Glutamatergic neuron (in vitro differentiated cells): ENCODE data around the gene AK8. TPM values are rescaled to one million over a fixed set of nuclear protein-coding genes. Genes with fewer than 3 reads are reported as not detected.
A peak's percentile ranks its signal among the peaks of the same experiment; 100 is the strongest.

Source experiments
- DNase-seq: peaks from one replicate; pipeline ENCODE4 v3.0.0; 2022
- H3K27ac Mint-ChIP-seq: one replicate; pipeline ENCODE4 v1.8.0; 2020; ENCODE audit warnings: mild to moderate bottlenecking, mixed read lengths, inconsistent platforms; ENCODE audit not compliant: unreplicated experiment
- H3K27me3 Mint-ChIP-seq: one replicate; pipeline ENCODE4 v1.8.0; 2020; ENCODE audit warnings: mild to moderate bottlenecking, moderate library complexity, mixed read lengths, inconsistent platforms; ENCODE audit not compliant: unreplicated experiment
- H3K36me3 Mint-ChIP-seq: one replicate; pipeline ENCODE4 v1.8.0; 2020; ENCODE audit warnings: mild to moderate bottlenecking, mixed read lengths, inconsistent platforms; ENCODE audit not compliant: unreplicated experiment
- H3K4me1 Mint-ChIP-seq: one replicate; pipeline ENCODE4 v1.8.0; 2020; ENCODE audit warnings: mild to moderate bottlenecking, low read depth, mixed read lengths, inconsistent platforms; ENCODE audit not compliant: unreplicated experiment
- H3K4me3 Mint-ChIP-seq: one replicate; pipeline ENCODE4 v1.8.0; 2020; ENCODE audit warnings: mild to moderate bottlenecking, mixed read lengths, inconsistent platforms; ENCODE audit not compliant: unreplicated experiment
- H3K9me3 Mint-ChIP-seq: one replicate; pipeline ENCODE4 v1.8.0; 2020; ENCODE audit warnings: mild to moderate bottlenecking, moderate library complexity, mixed read lengths, inconsistent platforms; ENCODE audit not compliant: unreplicated experiment
- total RNA-seq: library from RNA; stranded (reverse); fragmentation: NEBNext Ultra II Directional; extraction: Animal tissue kit (Norgen Biotek cat#: 25700); gene quantifications from one replicate; pipeline ENCODE4 v1.2.1, GENCODE V29; 2021; ENCODE audit not compliant: unreplicated experiment
- TF ChIP-seq, protein P1 (sequence below): fragments of 200-600 bp; sonication (generic); IDR thresholded peaks from one replicate; pipeline ENCODE4 v1.5.0; 2021; ENCODE audit not compliant: partially characterized antibody, unreplicated experiment

Gene AK8
- total RNA-seq, 1 donor from 2014 or later, result 0.44 TPM

DNA sequence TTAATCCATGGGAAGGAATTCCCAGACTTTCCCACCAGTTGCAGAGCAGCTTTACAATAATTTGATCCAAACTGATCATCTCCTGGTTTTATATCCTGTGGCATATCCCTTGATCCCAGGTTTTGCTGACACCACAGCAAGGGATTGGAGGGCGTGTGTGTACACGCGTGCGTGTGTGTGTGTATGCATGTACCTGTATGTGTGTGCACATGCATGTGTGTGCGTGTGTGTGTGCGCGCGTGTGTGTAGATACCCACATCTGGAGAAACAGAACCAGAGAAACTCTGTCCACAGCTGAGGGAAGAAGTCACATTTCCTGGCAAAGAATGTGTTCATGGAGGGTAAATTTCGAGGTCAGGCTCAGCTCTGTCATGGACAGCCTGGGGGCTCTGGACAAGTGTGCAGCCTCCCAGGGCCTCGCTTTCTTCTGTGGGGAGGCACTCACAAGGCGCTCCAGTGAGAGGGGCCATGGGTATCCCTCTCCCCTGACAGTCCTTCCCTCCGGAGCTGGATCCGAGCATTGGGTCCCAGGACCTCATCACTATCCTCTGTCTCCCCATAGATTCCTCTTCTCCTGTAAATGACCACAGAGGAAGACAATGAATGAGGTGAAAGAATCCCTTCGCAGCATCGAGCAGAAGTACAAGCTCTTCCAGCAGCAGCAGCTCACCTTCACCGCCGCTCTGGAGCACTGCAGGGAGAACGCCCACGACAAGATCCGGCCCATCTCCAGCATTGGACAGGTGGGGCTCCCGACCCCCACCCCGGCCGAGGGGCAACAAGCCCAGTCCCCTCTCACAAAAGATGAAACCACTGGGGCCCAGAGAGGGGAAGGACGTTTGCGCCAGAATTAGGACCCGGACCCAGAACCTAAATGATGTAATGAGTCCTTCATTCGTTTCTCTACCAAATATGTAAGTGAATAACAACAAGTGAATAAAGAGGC is 5.5 kb upstream of the AK8 start:
- peaks cover 12% of the 10 kb centered on the region for H3K27me3 Mint-ChIP-seq
- H3K27ac Mint-ChIP-seq, result no peak overlapping the region
- no peak for DNase-seq
- H3K36me3 Mint-ChIP-seq, result no peaks in the 10 kb centered on the region
- TF ChIP-seq, protein P1, sequence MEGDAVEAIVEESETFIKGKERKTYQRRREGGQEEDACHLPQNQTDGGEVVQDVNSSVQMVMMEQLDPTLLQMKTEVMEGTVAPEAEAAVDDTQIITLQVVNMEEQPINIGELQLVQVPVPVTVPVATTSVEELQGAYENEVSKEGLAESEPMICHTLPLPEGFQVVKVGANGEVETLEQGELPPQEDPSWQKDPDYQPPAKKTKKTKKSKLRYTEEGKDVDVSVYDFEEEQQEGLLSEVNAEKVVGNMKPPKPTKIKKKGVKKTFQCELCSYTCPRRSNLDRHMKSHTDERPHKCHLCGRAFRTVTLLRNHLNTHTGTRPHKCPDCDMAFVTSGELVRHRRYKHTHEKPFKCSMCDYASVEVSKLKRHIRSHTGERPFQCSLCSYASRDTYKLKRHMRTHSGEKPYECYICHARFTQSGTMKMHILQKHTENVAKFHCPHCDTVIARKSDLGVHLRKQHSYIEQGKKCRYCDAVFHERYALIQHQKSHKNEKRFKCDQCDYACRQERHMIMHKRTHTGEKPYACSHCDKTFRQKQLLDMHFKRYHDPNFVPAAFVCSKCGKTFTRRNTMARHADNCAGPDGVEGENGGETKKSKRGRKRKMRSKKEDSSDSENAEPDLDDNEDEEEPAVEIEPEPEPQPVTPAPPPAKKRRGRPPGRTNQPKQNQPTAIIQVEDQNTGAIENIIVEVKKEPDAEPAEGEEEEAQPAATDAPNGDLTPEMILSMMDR, result no peak
- H3K4me1 Mint-ChIP-seq, result peaks cover 3% of the 10 kb centered on the region
- no peak overlapping the region for H3K4me3 Mint-ChIP-seq
- H3K9me3 Mint-ChIP-seq, result peaks cover 5% of the 10 kb centered on the region

DNA sequence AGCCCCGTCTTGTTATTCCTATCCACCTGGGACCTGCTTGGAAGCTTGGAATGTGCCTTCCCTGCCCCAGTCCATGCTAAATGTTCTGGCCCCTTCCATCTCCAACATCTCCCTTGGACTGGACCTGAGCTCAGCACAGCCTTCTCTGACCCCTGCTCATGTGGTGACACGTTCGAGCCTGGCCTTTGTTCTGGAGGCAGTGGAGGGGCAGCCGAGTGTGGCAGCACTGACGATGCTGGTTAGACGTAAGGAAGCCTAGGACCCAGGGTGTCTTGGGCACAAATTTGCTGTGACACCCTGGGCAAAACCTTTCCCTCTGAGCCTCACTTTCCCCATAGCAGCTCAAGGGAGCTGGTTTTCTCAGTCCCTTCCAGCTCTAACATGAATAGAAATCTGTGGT is 4.5 kb upstream of the AK8 start:
- TF ChIP-seq, protein P1, result no peak
- Mint-ChIP-seq H3K27me3 (peaks cover 12% of the 10 kb centered on the region), H3K36me3 (no peaks in the 10 kb centered on the region), H3K9me3 (peaks cover 5% of the 10 kb centered on the region), H3K27ac (no peak overlapping the region), H3K4me3 (no peak overlapping the region), H3K4me1 (peaks cover 3% of the 10 kb centered on the region)
- no peak for DNase-seq

DNA sequence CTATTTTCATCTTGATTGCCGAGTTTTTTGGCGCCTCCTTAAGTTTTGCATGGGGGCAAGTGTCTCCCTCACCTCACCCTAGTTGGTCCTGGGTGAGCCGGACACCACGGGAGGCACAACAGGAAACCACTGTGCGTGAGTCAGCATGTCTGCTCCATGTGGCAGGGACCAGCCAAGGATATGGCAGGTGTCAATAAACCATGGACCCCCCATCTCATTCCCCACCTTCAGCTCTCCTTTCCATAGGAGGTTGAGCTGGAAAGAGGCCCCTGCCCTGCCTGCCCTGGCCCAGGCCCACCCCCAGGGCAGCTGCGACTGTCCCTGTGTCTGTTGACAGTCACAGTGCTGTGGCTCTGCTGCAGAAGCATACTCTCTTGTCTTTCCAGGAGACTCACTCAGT is 3.7 kb upstream of the AK8 start:
- Mint-ChIP-seq H3K4me1 (peaks cover 3% of the 10 kb centered on the region), H3K36me3 (no peaks in the 10 kb centered on the region), H3K27ac (no peak overlapping the region), H3K4me3 (no peak overlapping the region), H3K9me3 (peaks cover 3% of the 10 kb centered on the region), H3K27me3 (peaks cover 13% of the 10 kb centered on the region)
- TF ChIP-seq, protein P1, result no peak
- no peak for DNase-seq

DNA sequence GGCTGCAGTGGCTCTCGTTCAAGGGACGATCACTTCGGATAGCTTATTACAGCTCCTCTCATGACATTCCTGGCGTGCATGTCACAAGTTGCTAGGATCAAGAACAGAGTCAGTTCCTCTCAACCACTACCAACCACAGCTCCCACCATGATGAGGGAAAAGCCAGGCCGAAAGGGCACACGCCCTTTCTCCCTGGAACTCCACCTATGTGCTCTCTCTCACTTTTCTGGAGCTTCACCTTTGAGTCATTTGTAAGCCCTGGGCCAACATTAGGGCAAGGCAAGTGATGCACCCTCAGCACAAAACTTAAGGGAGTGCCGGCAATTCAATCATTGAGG is 2.2 kb upstream of the AK8 start:
- no peak overlapping the region for H3K27ac Mint-ChIP-seq
- H3K4me3 Mint-ChIP-seq, result peak overlapping the region; percentile 13
- H3K9me3 Mint-ChIP-seq, result peaks cover 3% of the 10 kb centered on the region
- TF ChIP-seq, protein P1, result no peak
- H3K27me3 Mint-ChIP-seq, result peaks cover 13% of the 10 kb centered on the region
- peaks cover 3% of the 10 kb centered on the region for H3K4me1 Mint-ChIP-seq
- H3K36me3 Mint-ChIP-seq, result no peaks in the 10 kb centered on the region
- DNase-seq, result no peak
